Aorta (tissue), 5 donors: ENCODE data around the gene CRX. TPM values are rescaled to one million over a fixed set of nuclear protein-coding genes. Genes with fewer than 3 reads are reported as not detected.
"Not testable (repeated sequence)": the region's sequence is repeated elsewhere in the genome, so short reads cannot be mapped to it uniquely, and the experiment has no call there.

Experiments
- ATAC-seq: fragments of 200-7000 bp; cut with Tn5 transposase; one replicate; pipeline ENCODE4 v1.9.1; 2022; ENCODE audit warnings: moderate library complexity; ENCODE audit not compliant: low FRiP score
- DNase-seq, 2 donors: peaks; one replicate each; pipeline ENCODE4 v3.0.0-alpha.2; 2020
- H3K27ac ChIP-seq, 2 donors: one replicate each; pipeline ENCODE4 v1.5.1; 2013; ENCODE audit warnings: low read length in 2 of 2, mild to moderate bottlenecking in 2 of 2, moderate library complexity in 2 of 2, control low read depth in 1 of 2, inconsistent platforms in 1 of 2, low read depth in 1 of 2
- H3K27me3 ChIP-seq, 2 donors: one replicate each; pipeline ENCODE4 v1.6.1; 2013; ENCODE audit warnings: control low read depth in 1 of 2, low read length in 1 of 2, mild to moderate bottlenecking in 1 of 2, moderate library complexity in 1 of 2; ENCODE audit not compliant: insufficient read depth in 2 of 2, control insufficient read depth in 1 of 2
- H3K36me3 ChIP-seq, 2 donors: one replicate each; pipeline ENCODE4 v1.6.1; 2013; ENCODE audit warnings: control low read depth in 1 of 2, low read length in 1 of 2, mild to moderate bottlenecking in 1 of 2; ENCODE audit not compliant: insufficient read depth in 2 of 2, control insufficient read depth in 1 of 2
- H3K4me1 ChIP-seq, 2 donors: one replicate each; pipeline ENCODE4 v1.6.1; 2013; ENCODE audit warnings: low read length in 2 of 2, control low read depth in 1 of 2, mild to moderate bottlenecking in 1 of 2, moderate library complexity in 1 of 2; ENCODE audit not compliant: insufficient read depth in 2 of 2, control insufficient read depth in 1 of 2
- H3K4me3 ChIP-seq, 2 donors: one replicate each; pipeline ENCODE4 v1.5.1; 2013; ENCODE audit warnings: low read length in 2 of 2, control low read depth in 1 of 2, mild to moderate bottlenecking in 1 of 2
- H3K9me3 ChIP-seq: one replicate; pipeline ENCODE4 v1.6.1; 2013; ENCODE audit warnings: mild to moderate bottlenecking, low read length; ENCODE audit not compliant: control insufficient read depth
- WGBS, 2 donors: extraction: QIAGEN DNeasy Blood & Tissue Kit; methylation state at CpG; one replicate each; pipeline ENCODE4 v1.1.7; 2013; 5-methylcytosine and 5-hydroxymethylcytosine counted together
- intact Hi-C, 2 donors: fragments of 100-400 bp; cut with DNase I; formaldehyde crosslinking; loops; one replicate each; pipeline versions ENCODE4 v1.14.2 to v1.15.0; 2022
- polyA plus RNA-seq, 2 donors: library from polyadenylated mRNA; stranded (reverse); fragments of 200-250 nt; gene quantifications; one replicate each; pipeline ENCODE4 v1.2.3, GENCODE V29; 2013
- total RNA-seq, 2 donors: library from RNA; stranded (reverse); fragmentation: NEBNext Ultra II Directional; extraction: Animal tissue kit (Norgen Biotek cat#: 25700); gene quantifications; one replicate each; pipeline ENCODE4 v1.2.1, GENCODE V29; 2021
- donor health status: healthy with polysubstance abuse.
- donor health status: Bipolar disorder and iron deficiency.
- donor health status: DM: no; HTN: no; CAD: no.
- donor health status: DM: no; HTN: no; CAD: no.
- donor health status: DM: yes; HTN: yes; CAD: no.

CRX gene
- total and polyA plus RNA-seq, 4 donors = 0.25 TPM; not detected in 3

DNA sequence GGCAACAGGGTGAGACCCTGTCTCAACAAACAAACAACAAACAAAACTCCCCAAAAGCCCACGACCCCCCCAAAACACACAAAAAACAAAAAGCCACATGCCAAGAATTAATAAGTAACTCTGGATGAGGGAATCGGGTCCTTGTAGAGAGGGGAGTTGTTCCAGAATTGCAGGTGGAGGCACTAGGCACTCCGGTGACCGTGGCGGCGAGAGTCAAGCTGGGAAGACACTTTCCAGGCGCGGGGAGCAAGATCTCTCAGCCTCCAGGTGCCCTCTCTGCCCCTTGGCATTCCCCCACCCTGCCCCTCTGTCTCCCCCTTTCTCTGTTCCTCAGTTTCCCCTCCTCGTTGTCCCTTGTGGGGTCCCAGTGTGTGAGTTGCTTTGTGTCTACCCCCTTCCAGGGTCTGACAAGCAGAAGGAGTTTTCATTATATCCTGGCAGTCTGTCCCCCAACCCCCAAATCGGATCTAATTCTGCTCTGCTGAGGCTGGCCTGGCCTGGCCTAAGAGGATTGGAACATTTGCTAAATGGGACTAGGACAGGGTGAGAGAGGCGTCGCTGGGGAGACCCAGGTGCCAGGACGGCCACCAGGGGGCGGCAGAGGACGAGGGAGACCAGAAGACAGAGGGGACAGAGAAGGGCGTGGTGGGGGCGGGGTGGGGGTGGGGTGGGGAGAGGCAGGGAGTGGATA is 8.3 kb upstream of the CRX start:
- WGBS, 2 donors = 39 to 41% methylated on average over 16 to 17 of the region's 17 CpGs
- no peaks in the 10 kb centered on the region for H3K36me3 ChIP-seq
- intact Hi-C loops = no loop called here
- H3K9me3 ChIP-seq = no peaks in the 10 kb centered on the region
- no peaks in the 10 kb centered on the region for H3K4me1 ChIP-seq
- no peaks in the 10 kb centered on the region for H3K27me3 ChIP-seq
- DNase-seq (peak; percentile 79 to 93), ATAC-seq (peak; percentile 74)
- H3K27ac ChIP-seq = no peak overlapping the region
- H3K4me3 ChIP-seq = no peak overlapping the region

DNA sequence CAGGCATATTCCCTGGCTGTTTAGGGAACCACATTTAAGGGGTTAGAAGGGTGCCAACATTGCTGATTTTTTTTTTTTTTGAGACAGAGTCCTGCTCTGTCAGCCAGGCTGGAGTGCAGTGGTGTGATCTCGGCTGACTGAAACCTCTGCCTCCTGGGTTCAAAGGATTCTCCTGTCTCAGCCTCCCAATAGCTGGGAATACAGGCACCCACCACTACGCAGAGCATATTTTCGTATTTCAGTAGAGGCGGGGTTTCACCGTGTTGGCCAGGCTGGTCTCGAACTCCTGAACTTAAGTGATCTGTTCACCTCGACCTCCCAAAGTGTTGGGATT is 7.8 kb upstream of the CRX start:
- WGBS, 2 donors = 55 to 56% methylated on average over 7 of the region's 7 CpGs
- H3K4me1 ChIP-seq = no peaks in the 10 kb centered on the region
- H3K4me3 ChIP-seq = no peak overlapping the region
- no peaks in the 10 kb centered on the region for H3K9me3 ChIP-seq
- no peak overlapping the region for H3K27ac ChIP-seq
- ATAC-seq (no peak), DNase-seq (no peak)
- no peaks in the 10 kb centered on the region for H3K27me3 ChIP-seq
- H3K36me3 ChIP-seq = no peaks in the 10 kb centered on the region
- intact Hi-C loops = no loop called here

GRCh38 chr19:47816270-47816669 is 5.5 kb upstream of the CRX start:
- intact Hi-C loops, H3K4me3 ChIP-seq, H3K4me1 ChIP-seq, H3K27ac ChIP-seq, ATAC-seq, H3K9me3 ChIP-seq, DNase-seq, H3K27me3 ChIP-seq, H3K36me3 ChIP-seq: not testable (repeated sequence)
- WGBS, 2 donors = 91 to 95% methylated on average over 8 of the region's 8 CpGs

- WGBS, 2 donors = 90 to 95% methylated on average over 1 of the region's 1 CpG
- H3K27ac ChIP-seq, H3K9me3 ChIP-seq, H3K27me3 ChIP-seq, H3K4me3 ChIP-seq, intact Hi-C loops, ATAC-seq, H3K4me1 ChIP-seq, DNase-seq, H3K36me3 ChIP-seq: not testable (repeated sequence)
Observed at GRCh38 chr19:47818221-47818620, 3.5 kb upstream of the CRX start.

DNA sequence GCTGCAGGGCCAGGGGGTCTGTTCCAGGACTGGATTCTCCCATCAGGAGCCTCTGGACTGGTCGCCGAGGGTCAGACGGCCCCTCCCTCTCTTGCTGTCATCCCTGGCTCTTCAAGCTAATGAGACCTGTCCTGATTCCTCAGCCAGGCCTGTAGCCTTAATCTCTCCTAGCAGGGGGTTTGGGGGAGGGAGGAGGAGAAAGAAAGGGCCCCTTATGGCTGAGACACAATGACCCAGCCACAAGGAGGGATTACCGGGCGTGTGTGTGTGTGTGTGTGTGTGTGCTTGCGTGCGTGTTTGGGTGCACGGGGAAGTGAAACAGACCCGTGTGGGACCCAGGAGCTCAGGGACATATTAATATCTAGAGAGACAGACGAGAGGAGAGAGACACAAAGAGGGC is 1.9 kb upstream of the CRX start:
- intact Hi-C loops = no loop called here
- H3K9me3 ChIP-seq = no peaks in the 10 kb centered on the region
- H3K4me1 ChIP-seq = no peaks in the 10 kb centered on the region
- no peak for ATAC-seq
- H3K27me3 ChIP-seq = no peaks in the 10 kb centered on the region
- no peaks in the 10 kb centered on the region for H3K36me3 ChIP-seq
- 6 to 15% methylated on average over 10 of the region's 10 CpGs for WGBS, 2 donors
- no peak overlapping the region for H3K4me3 ChIP-seq
- no peak overlapping the region for H3K27ac ChIP-seq
- peak; percentile 13 to 30 for DNase-seq

GRCh38 chr19:47820410-47820809 is 1.3 kb upstream of the CRX start:
- Histone ChIP-seq H3K4me3 (no peak overlapping the region), H3K36me3 (no peaks in the 10 kb centered on the region), H3K27me3 (no peaks in the 10 kb centered on the region), H3K4me1 (no peaks in the 10 kb centered on the region), H3K9me3 (no peaks in the 10 kb centered on the region), H3K27ac (no peak overlapping the region)
- no peak for ATAC-seq
- no peak for DNase-seq
- intact Hi-C loops = no loop called here
- WGBS, 2 donors = 67 to 71% methylated on average over 2 of the region's 2 CpGs

DNA sequence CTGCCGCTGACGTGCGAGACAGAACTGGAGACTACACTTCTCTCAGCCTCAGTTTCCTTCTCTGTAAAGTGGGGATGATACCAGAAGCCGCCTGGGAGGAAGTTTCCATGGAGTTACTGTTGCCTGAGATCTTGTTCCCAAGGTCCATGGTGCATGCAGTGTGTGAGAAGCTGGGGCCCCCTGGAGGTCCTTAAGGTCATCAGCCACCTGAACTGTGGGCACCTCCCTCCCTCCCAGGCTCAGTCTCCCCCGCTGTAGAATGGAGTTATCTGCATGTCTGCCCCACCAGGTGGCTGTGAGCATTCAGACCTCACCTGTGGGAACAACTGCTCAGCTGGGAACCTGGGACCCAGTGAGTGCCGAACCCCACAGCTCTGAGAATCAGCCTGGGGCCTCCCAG is 2.7 kb downstream of the CRX start:
- no peaks in the 10 kb centered on the region for H3K27me3 ChIP-seq
- H3K36me3 ChIP-seq = no peaks in the 10 kb centered on the region
- WGBS, 2 donors = 76 to 78% methylated on average over 6 of the region's 6 CpGs
- intact Hi-C loops = no loop called here
- ATAC-seq = no peak
- DNase-seq = peak in 1 of 2 donors; percentile 33
- no peak overlapping the region for H3K27ac ChIP-seq
- peaks cover 3% of the 10 kb centered on the region for H3K9me3 ChIP-seq
- no peak overlapping the region for H3K4me3 ChIP-seq
- H3K4me1 ChIP-seq = no peaks in the 10 kb centered on the region

DNA sequence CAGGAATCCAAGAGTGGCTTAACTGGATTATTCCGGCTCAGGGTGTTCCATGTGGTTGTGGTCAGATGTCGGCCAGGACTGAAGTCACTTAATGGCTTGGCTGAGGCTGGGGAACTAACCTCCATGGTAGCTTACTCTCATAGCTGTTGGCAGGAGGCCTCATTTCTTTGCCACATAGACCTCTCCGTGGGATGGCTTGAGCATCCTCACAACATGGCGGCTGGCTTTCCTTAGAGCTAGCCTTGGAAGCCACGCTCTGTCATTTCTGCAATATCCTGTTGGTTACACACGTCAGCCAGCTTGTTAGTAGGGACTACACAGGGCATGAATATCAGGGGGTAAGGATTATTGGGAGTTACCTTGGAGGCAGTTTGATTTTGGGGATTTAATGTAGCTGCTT is 5.1 kb downstream of the CRX start:
- H3K27ac ChIP-seq = no peak overlapping the region
- H3K4me3 ChIP-seq = no peak overlapping the region
- H3K36me3 ChIP-seq = no peaks in the 10 kb centered on the region
- 85 to 90% methylated on average over 6 of the region's 6 CpGs for WGBS, 2 donors
- DNase-seq (peak; percentile 12 to 20), ATAC-seq (no peak)
- no peaks in the 10 kb centered on the region for H3K4me1 ChIP-seq
- no peaks in the 10 kb centered on the region for H3K27me3 ChIP-seq
- intact Hi-C loops = no loop called here
- H3K9me3 ChIP-seq = peaks cover 3% of the 10 kb centered on the region

- 90 to 95% methylated on average over 4 of the region's 4 CpGs for WGBS, 2 donors
- Histone ChIP-seq H3K9me3 (no peaks in the 10 kb centered on the region), H3K27ac (no peak overlapping the region), H3K4me1 (no peaks in the 10 kb centered on the region), H3K27me3 (no peaks in the 10 kb centered on the region), H3K4me3 (no peak overlapping the region), H3K36me3 (no peaks in the 10 kb centered on the region)
- DNase-seq (no peak), ATAC-seq (no peak)
- intact Hi-C loops = no loop called here
Observed at GRCh38 chr19:47832723-47833122, 11.0 kb downstream of the CRX start.
